HEK293 (cell line): ENCODE measurements around the gene ELOVL5.

ENCODE experiments used
- CTCF ChIA-PET: fragments of 350-600 bp; formaldehyde crosslinking; extraction: SDS; loops from one replicate; lab custom pipeline; 2021; ENCODE audit warnings: antibody characterized with exemption; lab: Yijun Ruan, JAX
- POLR2A ChIA-PET: fragments of 300-600 bp; formaldehyde crosslinking; extraction: SDS; loops from one replicate; lab custom pipeline; 2020; ENCODE audit warnings: antibody characterized with exemption, inconsistent platforms; lab: Yijun Ruan, JAX
- H3K27ac ChIP-seq: fragments of 200-500 bp; sonication (Bioruptor generic); 2 replicates; pipeline ENCODE4 v1.5.1; 2014; ENCODE audit warnings: low read depth, low read length, control low read depth, inconsistent platforms; ENCODE audit errors: extremely low read depth
- H3K36me3 ChIP-seq, 2 experiments: fragments of 200-500 bp in 1 of 2; sonication (Bioruptor generic) in 1 of 2; 1 replicate in 1 of 2; 2 replicates in 1 of 2; pipeline ENCODE4 v1.5.1; 2014 to 2017; ENCODE audit warnings: inconsistent platforms in 2 of 2, low read length in 2 of 2; ENCODE audit not compliant: control insufficient read depth in 2 of 2, insufficient read depth in 1 of 2
- H3K4me1 ChIP-seq: fragments of 200-500 bp; sonication (Bioruptor generic); 2 replicates; pipeline ENCODE4 v1.5.1; 2014; ENCODE audit warnings: mild to moderate bottlenecking, low read length, inconsistent platforms; ENCODE audit not compliant: control insufficient read depth, insufficient read depth
- H3K4me3 ChIP-seq: 2 replicates; pipeline ENCODE4 v1.5.1; 2011; ENCODE audit warnings: low read depth, mild to moderate bottlenecking, control low read depth, low read length, moderate library complexity
- H3K9me3 ChIP-seq: fragments of 200-500 bp; sonication (Bioruptor generic); 2 replicates; pipeline ENCODE4 v1.5.1; 2014; ENCODE audit warnings: low read depth, low read length, inconsistent platforms; ENCODE audit not compliant: control insufficient read depth, insufficient read depth
- GFI1B ChIP-seq: fragments of 450-650 bp; formaldehyde crosslinking; IDR thresholded peaks from 2 replicates; pipeline ENCODE4 v1.5.1; 2016; ENCODE audit warnings: missing biosample characterization, missing genetic modification characterization
- GLI4 ChIP-seq: fragments of 450-650 bp; formaldehyde crosslinking; IDR thresholded peaks from 2 replicates; pipeline ENCODE4 v1.5.1; 2016; ENCODE audit warnings: missing biosample characterization, missing genetic modification characterization
- KLF17 ChIP-seq: fragments of 450-650 bp; formaldehyde crosslinking; IDR thresholded peaks from 2 replicates; pipeline ENCODE4 v1.5.1; 2016; ENCODE audit warnings: missing biosample characterization, missing genetic modification characterization
- PBX3 ChIP-seq: sonication (generic); formaldehyde crosslinking; IDR thresholded peaks from 2 replicates; pipeline ENCODE4 v1.8.1; 2022; ENCODE audit warnings: mild to moderate bottlenecking, moderate library complexity, missing genetic modification reagents
- SCRT2 ChIP-seq: fragments of 450-650 bp; formaldehyde crosslinking; IDR thresholded peaks from 2 replicates; pipeline ENCODE4 v1.5.1; 2016; ENCODE audit warnings: missing biosample characterization, missing genetic modification characterization
- SP3 ChIP-seq: fragments of 450-650 bp; formaldehyde crosslinking; IDR thresholded peaks from 2 replicates; pipeline ENCODE4 v1.5.1; 2016; ENCODE audit warnings: missing biosample characterization, missing genetic modification characterization
- TRIM28 ChIP-seq: IDR thresholded peaks from 2 replicates; pipeline ENCODE4 v1.6.1; 2011; ENCODE audit warnings: low read length, control low read depth, borderline replicate concordance
- WT1 ChIP-seq: fragments of 450-650 bp; formaldehyde crosslinking; IDR thresholded peaks from 2 replicates; pipeline ENCODE4 v1.5.1; 2016; ENCODE audit warnings: missing biosample characterization, missing genetic modification characterization
- ZBTB26 ChIP-seq: fragments of 450-650 bp; formaldehyde crosslinking; optimal IDR thresholded peaks from 2 replicates; pipeline ENCODE3; 2016; ENCODE audit warnings: missing biosample characterization, mild to moderate bottlenecking, missing genetic modification characterization
- ZEB2 ChIP-seq: fragments of 450-650 bp; formaldehyde crosslinking; IDR thresholded peaks from 2 replicates; pipeline ENCODE4 v1.5.1; 2016; ENCODE audit warnings: missing biosample characterization, missing genetic modification characterization
- ZNF138 ChIP-seq: fragments of 450-650 bp; formaldehyde crosslinking; IDR thresholded peaks from 2 replicates; pipeline ENCODE4 v1.5.1; 2016; ENCODE audit warnings: missing biosample characterization, missing genetic modification characterization, borderline replicate concordance
- ZNF146 ChIP-seq: fragments of 450-650 bp; formaldehyde crosslinking; IDR thresholded peaks from 2 replicates; pipeline ENCODE4 v1.5.1; 2016; ENCODE audit warnings: missing biosample characterization, missing genetic modification characterization
- ZNF148 ChIP-seq: fragments of 450-650 bp; formaldehyde crosslinking; IDR thresholded peaks from 2 replicates; pipeline ENCODE4 v1.5.0; 2017; ENCODE audit warnings: missing biosample characterization, missing genetic modification characterization, borderline replicate concordance
- ZNF2 ChIP-seq: fragments of 450-650 bp; formaldehyde crosslinking; IDR thresholded peaks from 2 replicates; pipeline ENCODE4 v1.5.1; 2016; ENCODE audit warnings: missing biosample characterization, missing genetic modification characterization
- ZNF211 ChIP-seq: fragments of 450-650 bp; formaldehyde crosslinking; IDR thresholded peaks from 2 replicates; pipeline ENCODE4 v1.5.1; 2016; ENCODE audit warnings: low read depth, missing biosample characterization, missing genetic modification characterization
- ZNF24 ChIP-seq: fragments of 450-650 bp; formaldehyde crosslinking; IDR thresholded peaks from 2 replicates; pipeline ENCODE4 v1.5.1; 2016; ENCODE audit warnings: missing biosample characterization, missing genetic modification characterization
- ZNF248 ChIP-seq: fragments of 450-650 bp; formaldehyde crosslinking; IDR thresholded peaks from 2 replicates; pipeline ENCODE4 v1.5.1; 2017; ENCODE audit warnings: missing biosample characterization, missing genetic modification characterization
- ZNF292 ChIP-seq: fragments of 450-650 bp; formaldehyde crosslinking; IDR thresholded peaks from 2 replicates; pipeline ENCODE4 v1.5.1; 2016; ENCODE audit warnings: low read depth, missing biosample characterization, missing genetic modification characterization, borderline replicate concordance
- ZNF324 ChIP-seq: fragments of 450-650 bp; formaldehyde crosslinking; IDR thresholded peaks from 2 replicates; pipeline ENCODE4 v1.5.1; 2016; ENCODE audit warnings: missing biosample characterization, missing genetic modification characterization
- ZNF341 ChIP-seq: fragments of 450-650 bp; formaldehyde crosslinking; IDR thresholded peaks from 2 replicates; pipeline ENCODE4; 2016; ENCODE audit warnings: low read depth, missing biosample characterization, missing genetic modification characterization
- ZNF350 ChIP-seq: fragments of 450-650 bp; formaldehyde crosslinking; IDR thresholded peaks from 2 replicates; pipeline ENCODE4 v1.5.0; 2017; ENCODE audit warnings: missing biosample characterization, mild to moderate bottlenecking, missing genetic modification characterization
- ZNF362 ChIP-seq: fragments of 450-650 bp; formaldehyde crosslinking; IDR thresholded peaks from 2 replicates; pipeline ENCODE4 v1.5.1; 2016; ENCODE audit warnings: missing biosample characterization, missing genetic modification characterization
- ZNF366 ChIP-seq: fragments of 450-650 bp; formaldehyde crosslinking; conservative IDR thresholded peaks from 2 replicates; pipeline ENCODE4 v1.5.1; 2016; ENCODE audit warnings: missing biosample characterization, missing genetic modification characterization
- ZNF37A ChIP-seq: fragments of 450-650 bp; IDR thresholded peaks from 2 replicates; pipeline ENCODE4 v1.5.1; 2018; ENCODE audit warnings: missing biosample characterization, missing genetic modification characterization
- ZNF404 ChIP-seq: fragments of 450-650 bp; formaldehyde crosslinking; IDR thresholded peaks from 2 replicates; pipeline ENCODE4 v1.5.1; 2017; ENCODE audit warnings: missing biosample characterization, missing genetic modification characterization
- ZNF426 ChIP-seq: fragments of 450-650 bp; formaldehyde crosslinking; IDR thresholded peaks from 2 replicates; pipeline ENCODE4 v1.5.1; 2017; ENCODE audit warnings: missing biosample characterization, missing genetic modification characterization, mild to moderate bottlenecking, inconsistent platforms, moderate library complexity
- ZNF513 ChIP-seq: fragments of 450-650 bp; IDR thresholded peaks from 2 replicates; pipeline ENCODE4 v1.5.1; 2018; ENCODE audit warnings: missing biosample characterization, missing genetic modification characterization
- ZNF558 ChIP-seq: fragments of 450-650 bp; formaldehyde crosslinking; IDR thresholded peaks from 2 replicates; pipeline ENCODE4 v1.5.1; 2016; ENCODE audit warnings: missing biosample characterization, missing genetic modification characterization
- ZNF561 ChIP-seq: fragments of 450-650 bp; IDR thresholded peaks from 2 replicates; pipeline ENCODE4 v1.5.1; 2018; ENCODE audit warnings: missing biosample characterization, missing genetic modification characterization, borderline replicate concordance

Gene ELOVL5

GRCh38 chr6:53281518-53282215 is 67.1 kb downstream of the ELOVL5 start:
- Histone ChIP-seq H3K4me1 (no peaks in the 10 kb centered on the region), H3K9me3 (no peaks in the 10 kb centered on the region), H3K36me3 (peaks cover 0 to 10% of the 10 kb centered on the region in 2 experiments; a peak in 2 of 3 replicates), H3K4me3 (no peak overlapping the region), H3K27ac (no peak overlapping the region)
- POLR2A ChIA-PET, result no interaction called here
- CTCF ChIA-PET, result interaction anchor here (1.1 to 2.2 kb wide), 2 partner anchors 12 to 13 kb away, joined by 3 to 6 read pairs; no protein-coding TSS in a partner anchor
- TF ChIP-seq ZNF138 (tag by site-specific recombination) (no peak), ZNF148 (tag by site-specific recombination) (no peak), ZNF404 (tag by site-specific recombination) (no peak), GLI4 (tag by site-specific recombination) (no peak), ZNF2 (tag by site-specific recombination) (no peak), ZNF292 (tag by site-specific recombination) (no peak), ZNF211 (tag by site-specific recombination) (no peak), ZNF558 (tag by site-specific recombination) (no peak), ZEB2 (tag by site-specific recombination) (no peak), ZNF37A (tag by site-specific recombination) (no peak), ZNF350 (tag by site-specific recombination) (no peak), ZNF248 (no peak), TRIM28 (no peak), ZNF426 (no peak), KLF17 (tag by site-specific recombination) (no peak), ZNF362 (tag by site-specific recombination) (no peak), SP3 (tag by site-specific recombination) (no peak), ZNF24 (tag by site-specific recombination) (no peak), ZNF341 (tag by site-specific recombination) (no peak), ZNF324 (no peak)

- H3K9me3 ChIP-seq, result no peaks in the 10 kb centered on the region
- POLR2A ChIA-PET, result no interaction called here
- no peak overlapping the region for H3K27ac ChIP-seq
- no peak overlapping the region for H3K4me3 ChIP-seq
- H3K36me3 ChIP-seq, result peaks cover 3 to 7% of the 10 kb centered on the region in 2 experiments
- CTCF ChIA-PET, result interaction anchor here (0.6 to 2.2 kb wide), 4 partner anchors 14 to 438 kb away, joined by 3 to 6 read pairs (median 4); no protein-coding TSS in a partner anchor
- no peaks in the 10 kb centered on the region for H3K4me1 ChIP-seq
- TF ChIP-seq ZBTB26 (tag by site-specific recombination) (no peak), ZNF366 (tag by site-specific recombination) (no peak), ZNF350 (tag by site-specific recombination) (no peak), SCRT2 (tag by site-specific recombination) (no peak), ZNF146 (no peak), WT1 (tag by site-specific recombination) (no peak), ZNF513 (no peak), ZNF561 (tag by site-specific recombination) (no peak), GFI1B (tag by site-specific recombination) (no peak), PBX3 (CRISPR knock-in tag) (no peak)
These were observed 68.5 kb downstream of the ELOVL5 start for GRCh38 chr6:53280207-53280606.
